Testis (tissue), 3 donors: ENCODE data around the gene ZNF423. TPM values are rescaled to one million over a fixed set of nuclear protein-coding genes. Genes with fewer than 3 reads are reported as not detected.

Source experiments
- DNase-seq: peaks from one replicate; pipeline ENCODE4 v3.0.0-alpha.2; 2019
- H3K27ac ChIP-seq, 2 donors: fragments of 200-600 bp; sonication (generic); one replicate each; pipeline ENCODE4 v1.5.1; 2019
- H3K27me3 ChIP-seq: fragments of 200-600 bp; sonication (generic); one replicate; pipeline ENCODE4 v1.5.1; 2019
- H3K36me3 ChIP-seq: fragments of 200-600 bp; sonication (generic); one replicate; pipeline ENCODE4 v1.5.1; 2017; ENCODE audit warnings: low read depth; ENCODE audit errors: missing control alignments
- H3K4me1 ChIP-seq: fragments of 200-600 bp; sonication (generic); one replicate; pipeline ENCODE4 v1.5.1; 2019
- H3K4me3 ChIP-seq, 2 donors: fragments of 200-600 bp; sonication (generic); one replicate each; pipeline ENCODE4 v1.5.1; 2017 to 2019
- H3K9me3 ChIP-seq: fragments of 200-600 bp; sonication (generic); one replicate; pipeline ENCODE4 v1.5.1; 2017
- CTCF ChIP-seq, 3 experiments: fragments of 450-650 bp in 2 of 3; fragments of 200-600 bp in 1 of 3; sonication (generic) in 1 of 3; IDR thresholded peaks; one replicate each; pipeline ENCODE4 v1.5.1; 2016 to 2019; ENCODE audit warnings: antibody characterized with exemption in 3 of 3, mild to moderate bottlenecking in 2 of 3, moderate library complexity in 1 of 3
- POLR2A ChIP-seq: fragments of 450-650 bp; IDR thresholded peaks from one replicate; pipeline ENCODE4 v1.6.1; 2017; ENCODE audit warnings: antibody characterized with exemption, mild to moderate bottlenecking, moderate library complexity
- WGBS, 2 donors: methylation state at CpG; one replicate each; pipeline ENCODE4 v1.1.5; 2018; 5-methylcytosine and 5-hydroxymethylcytosine counted together
- intact Hi-C: fragments of 100-400 bp; cut with DNase I; formaldehyde crosslinking; loops from one replicate; pipeline ENCODE4 v1.15.1; 2023; ENCODE audit warnings: low total_unique reads
- polyA plus RNA-seq: library from polyadenylated mRNA; stranded (reverse); fragments of 350-450 nt; fragmentation: Illumina TruSeq; extraction: RNeasy Lipid Tissue Mini Kit (QIAGEN cat#74804); gene quantifications from one replicate; pipeline ENCODE4 v1.2.3, GENCODE V29; 2014; ENCODE audit warnings: low read depth, low replicate concordance; ENCODE audit not compliant: insufficient read depth
- total RNA-seq, 2 donors: library from RNA; depleted of rRNA; stranded (reverse); fragments of >200 nt; gene quantifications; one replicate each; pipeline ENCODE4 v1.2.3, GENCODE V29; 2016

Gene ZNF423
- total and polyA plus RNA-seq, 3 donors from 2014 or later, result 8.9 to 19.0 (median 12.1) TPM

GRCh38 chr16:49817754-49818507 lies 38.0 kb downstream of the ZNF423 start:
- TF ChIP-seq CTCF (IDR thresholded peaks at IDR 0.05) (no peak), POLR2A (no peak)
- intact Hi-C loops, result no loop called here
- no peaks in the 10 kb centered on the region for H3K27me3 ChIP-seq
- H3K4me3 ChIP-seq, result no peak overlapping the region
- no peak for DNase-seq
- WGBS, 2 donors, result 92 to 95% methylated on average over 13 of the region's 13 CpGs
- H3K36me3 ChIP-seq, result no peaks in the 10 kb centered on the region
- H3K4me1 ChIP-seq, result peaks cover 28% of the 10 kb centered on the region
- H3K27ac ChIP-seq, result no peak overlapping the region
- H3K9me3 ChIP-seq, result no peaks in the 10 kb centered on the region

DNA sequence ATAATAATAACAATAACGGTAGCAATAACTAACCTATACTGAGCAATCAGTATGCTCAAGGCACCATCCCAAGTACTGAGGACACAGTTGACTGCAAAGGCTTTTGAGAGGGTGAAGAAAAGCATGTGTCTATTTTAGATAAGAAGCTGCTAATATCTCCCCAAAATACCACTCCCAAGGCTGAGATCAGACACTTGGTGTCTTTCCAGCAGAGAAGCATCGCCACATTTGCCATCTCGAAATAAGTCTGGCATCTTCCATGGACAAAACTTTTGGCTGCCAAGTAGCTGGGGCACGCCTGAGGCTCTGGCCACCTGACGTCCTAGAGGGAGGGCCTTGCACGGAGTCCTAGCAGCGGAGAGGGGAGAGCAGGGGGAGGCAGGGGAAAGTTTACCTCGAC lies 39.0 kb downstream of the ZNF423 start:
- no peak for DNase-seq
- no peaks in the 10 kb centered on the region for H3K27me3 ChIP-seq
- H3K4me3 ChIP-seq, result no peak overlapping the region
- no peak overlapping the region for H3K27ac ChIP-seq
- TF ChIP-seq POLR2A (no peak), CTCF (IDR thresholded peaks at IDR 0.05) (no peak)
- H3K9me3 ChIP-seq, result no peaks in the 10 kb centered on the region
- H3K36me3 ChIP-seq, result no peaks in the 10 kb centered on the region
- H3K4me1 ChIP-seq, result peaks cover 26% of the 10 kb centered on the region
- 53 to 67% methylated on average over 8 of the region's 8 CpGs for WGBS, 2 donors
- intact Hi-C loops, result no loop called here

GRCh38 chr16:49811644-49812334 lies 44.1 kb downstream of the ZNF423 start:
- Histone ChIP-seq H3K4me1 (peaks cover 49% of the 10 kb centered on the region), H3K4me3 (no peak overlapping the region), H3K9me3 (no peaks in the 10 kb centered on the region), H3K27ac (no peak overlapping the region), H3K27me3 (no peaks in the 10 kb centered on the region), H3K36me3 (no peaks in the 10 kb centered on the region)
- intact Hi-C loops, result no loop called here
- 54 to 89% methylated on average over 3 to 13 of the region's 13 CpGs for WGBS, 2 donors
- no peak for DNase-seq
- TF ChIP-seq CTCF (IDR thresholded peaks at IDR 0.05), result no peak
- TF ChIP-seq POLR2A, result no peak

DNA sequence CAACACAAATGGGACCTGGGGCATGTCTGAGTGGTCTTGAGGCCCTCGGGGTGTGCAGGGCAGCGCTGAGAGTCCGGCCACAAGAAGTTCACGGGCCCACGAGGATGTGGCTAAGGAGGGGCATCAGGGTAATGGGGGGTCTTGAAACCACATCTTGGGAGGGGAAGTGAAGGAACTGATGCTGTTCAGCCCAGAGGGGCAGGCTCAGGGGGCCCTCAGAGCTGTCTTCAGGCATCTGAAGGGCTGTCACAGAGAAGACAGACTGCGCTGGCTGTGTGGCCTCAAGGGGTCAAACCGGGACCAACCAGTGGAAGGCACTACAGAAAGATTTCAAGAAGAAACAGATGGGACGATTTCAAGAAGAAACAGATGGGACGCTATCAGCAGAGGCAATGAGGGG lies 45.1 kb downstream of the ZNF423 start:
- intact Hi-C loops, result no loop called here

More for the DNA sequence above, 45.1 kb downstream of the ZNF423 start:
- peaks cover 45% of the 10 kb centered on the region for H3K4me1 ChIP-seq
- no peak for TF ChIP-seq POLR2A
- no peak for TF ChIP-seq CTCF (IDR thresholded peaks at IDR 0.05)
- no peaks in the 10 kb centered on the region for H3K9me3 ChIP-seq
- WGBS, 2 donors, result 68 to 74% methylated on average over 9 of the region's 9 CpGs
- H3K27ac ChIP-seq, result no peak overlapping the region
- H3K27me3 ChIP-seq, result no peaks in the 10 kb centered on the region
- no peaks in the 10 kb centered on the region for H3K36me3 ChIP-seq
- no peak for DNase-seq
- no peak overlapping the region for H3K4me3 ChIP-seq
